GM12801 (cell line): ENCODE data around the gene AGFG2.

Source experiments
- CTCF ChIP-seq: IDR thresholded peaks from one replicate; pipeline ENCODE4 v1.5.1; 2011; ENCODE audit warnings: control low read depth; ENCODE audit not compliant: insufficient read length; ENCODE audit errors: extremely low read depth

Gene AGFG2

GRCh38 chr7:100538654-100539435, at the start of gene AGFG2:
TSS of gene AGFG2 (plus strand) at chr7:100539203. CDS start at chr7:100539347, 144 bp downstream.
- no peak for TF ChIP-seq CTCF

- TF ChIP-seq CTCF: no peak
Measured at GRCh38 chr7:100489824-100490223, 49.2 kb upstream of the AGFG2 start.

- no peak for TF ChIP-seq CTCF
Measured at GRCh38 chr7:100490483-100491191, 48.4 kb upstream of the AGFG2 start.

- no peak for TF ChIP-seq CTCF
Measured at GRCh38 chr7:100491192-100491578, 47.8 kb upstream of the AGFG2 start.

- no peak for TF ChIP-seq CTCF
Measured at GRCh38 chr7:100492738-100493475, 46.1 kb upstream of the AGFG2 start.

GRCh38 chr7:100493476-100494264, 45.3 kb upstream of the AGFG2 start:
- no peak for TF ChIP-seq CTCF
